ENCODE results near the gene PPP1R15B. TPM values are rescaled to one million over a fixed set of nuclear protein-coding genes. Genes with fewer than 3 reads are reported as not detected.

The PPP1R15B gene
- polyA plus RNA-seq, 2 of the 4 experiments (the other 2 are of a cell fraction) = 26.9 to 51.9 TPM

DNA sequence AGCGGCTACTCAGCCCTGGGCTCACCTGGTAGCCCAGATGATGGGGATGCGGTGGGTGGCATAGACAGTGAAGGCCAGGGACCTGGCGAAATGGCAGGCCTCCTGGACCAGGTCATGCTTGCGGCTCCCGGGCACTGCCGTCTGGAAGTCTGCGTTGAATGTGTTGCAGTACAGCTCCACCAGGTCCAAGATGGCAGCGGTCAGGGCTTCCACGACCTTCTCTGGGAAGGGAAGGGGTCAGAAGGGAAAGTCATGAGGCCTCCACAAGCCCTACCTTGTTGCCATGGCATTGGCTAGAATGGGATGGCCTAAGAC, 44.2 kb upstream of the PPP1R15B start:
- no peak for TF ChIP-seq POLR2AphosphoS2 (conservative IDR thresholded peaks at IDR 0.05; ENCODE audit: low read length)
- no peak for TF ChIP-seq HDAC2 (IDR thresholded peaks at IDR 0.05)
- no peak for TF ChIP-seq KDM1A (IDR thresholded peaks at IDR 0.05; ENCODE audit: low read depth)
- TF ChIP-seq ZFP36 (IDR thresholded peaks at IDR 0.05; ENCODE audit: borderline replicate concordance, partially characterized antibody) = no peak
- TF ChIP-seq BHLHE40 (IDR thresholded peaks at IDR 0.05; ENCODE audit: low read depth, low read length) = no peak
- TF ChIP-seq FOSL2 (IDR thresholded peaks at IDR 0.05) = no peak
- no peak for TF ChIP-seq FOSL2 (CRISPR knock-in tag; IDR thresholded peaks at IDR 0.05)
- TF ChIP-seq CBX2 (IDR thresholded peaks at IDR 0.05; ENCODE audit: borderline replicate concordance, low read depth) = no peak
- no peak for TF ChIP-seq TP53 (CRISPR knock-in tag; IDR thresholded peaks at IDR 0.05)
- TF ChIP-seq ESRRA (IDR thresholded peaks at IDR 0.05; ENCODE audit: borderline replicate concordance, low read length) = no peak
- TF ChIP-seq, protein P1, sequence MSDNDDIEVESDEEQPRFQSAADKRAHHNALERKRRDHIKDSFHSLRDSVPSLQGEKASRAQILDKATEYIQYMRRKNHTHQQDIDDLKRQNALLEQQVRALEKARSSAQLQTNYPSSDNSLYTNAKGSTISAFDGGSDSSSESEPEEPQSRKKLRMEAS (IDR thresholded peaks at IDR 0.05) = no peak
- TF ChIP-seq CBX8 (IDR thresholded peaks at IDR 0.05) = no peak
- Histone ChIP-seq H3K4me2 (no peak overlapping the region), H3K27ac (no peak overlapping the region), H3K4me1 (peaks cover 10% of the 10 kb centered on the region), H3K9me3 (no peaks in the 10 kb centered on the region), H3K4me3 (no peak overlapping the region)
- no peak for FAIRE-seq
- ChIA-PET POLR2A (no interaction called here), CTCF (interaction anchor here (1.2 to 18.2 kb wide), 5 partner anchors 9 to 44 kb away, joined by 4 to 530 read pairs (median 20); partner anchors contain the start of gene PIK3C2B)
- WGBS (ENCODE audit: missing lambda C conversion rate) = 95% methylated on average over 8 of the region's 9 CpGs
- no peak for ATAC-seq
- no peak for DNase-seq (ENCODE audit: low read depth in 1 of 2, low spot score in 1 of 2)

- DNase-seq (ENCODE audit: low read depth in 1 of 2, low spot score in 1 of 2) (no peak), ATAC-seq (no peak), FAIRE-seq (no peak)
- ChIA-PET POLR2A (no interaction called here), CTCF (interaction anchor here (1.2 to 18.2 kb wide), 6 partner anchors 9 to 45 kb away, joined by 4 to 530 read pairs (median 14); partner anchors contain the start of gene PIK3C2B)
- TF ChIP-seq, protein P2, sequence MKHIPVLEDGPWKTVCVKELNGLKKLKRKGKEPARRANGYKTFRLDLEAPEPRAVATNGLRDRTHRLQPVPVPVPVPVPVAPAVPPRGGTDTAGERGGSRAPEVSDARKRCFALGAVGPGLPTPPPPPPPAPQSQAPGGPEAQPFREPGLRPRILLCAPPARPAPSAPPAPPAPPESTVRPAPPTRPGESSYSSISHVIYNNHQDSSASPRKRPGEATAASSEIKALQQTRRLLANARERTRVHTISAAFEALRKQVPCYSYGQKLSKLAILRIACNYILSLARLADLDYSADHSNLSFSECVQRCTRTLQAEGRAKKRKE (CRISPR knock-in tag; IDR thresholded peaks at IDR 0.05; ENCODE audit: low read depth) = no peak
- TF ChIP-seq, protein P3, sequence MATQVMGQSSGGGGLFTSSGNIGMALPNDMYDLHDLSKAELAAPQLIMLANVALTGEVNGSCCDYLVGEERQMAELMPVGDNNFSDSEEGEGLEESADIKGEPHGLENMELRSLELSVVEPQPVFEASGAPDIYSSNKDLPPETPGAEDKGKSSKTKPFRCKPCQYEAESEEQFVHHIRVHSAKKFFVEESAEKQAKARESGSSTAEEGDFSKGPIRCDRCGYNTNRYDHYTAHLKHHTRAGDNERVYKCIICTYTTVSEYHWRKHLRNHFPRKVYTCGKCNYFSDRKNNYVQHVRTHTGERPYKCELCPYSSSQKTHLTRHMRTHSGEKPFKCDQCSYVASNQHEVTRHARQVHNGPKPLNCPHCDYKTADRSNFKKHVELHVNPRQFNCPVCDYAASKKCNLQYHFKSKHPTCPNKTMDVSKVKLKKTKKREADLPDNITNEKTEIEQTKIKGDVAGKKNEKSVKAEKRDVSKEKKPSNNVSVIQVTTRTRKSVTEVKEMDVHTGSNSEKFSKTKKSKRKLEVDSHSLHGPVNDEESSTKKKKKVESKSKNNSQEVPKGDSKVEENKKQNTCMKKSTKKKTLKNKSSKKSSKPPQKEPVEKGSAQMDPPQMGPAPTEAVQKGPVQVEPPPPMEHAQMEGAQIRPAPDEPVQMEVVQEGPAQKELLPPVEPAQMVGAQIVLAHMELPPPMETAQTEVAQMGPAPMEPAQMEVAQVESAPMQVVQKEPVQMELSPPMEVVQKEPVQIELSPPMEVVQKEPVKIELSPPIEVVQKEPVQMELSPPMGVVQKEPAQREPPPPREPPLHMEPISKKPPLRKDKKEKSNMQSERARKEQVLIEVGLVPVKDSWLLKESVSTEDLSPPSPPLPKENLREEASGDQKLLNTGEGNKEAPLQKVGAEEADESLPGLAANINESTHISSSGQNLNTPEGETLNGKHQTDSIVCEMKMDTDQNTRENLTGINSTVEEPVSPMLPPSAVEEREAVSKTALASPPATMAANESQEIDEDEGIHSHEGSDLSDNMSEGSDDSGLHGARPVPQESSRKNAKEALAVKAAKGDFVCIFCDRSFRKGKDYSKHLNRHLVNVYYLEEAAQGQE (IDR thresholded peaks at IDR 0.05) = no peak
- no peak for TF ChIP-seq ZFP36 (IDR thresholded peaks at IDR 0.05; ENCODE audit: borderline replicate concordance, partially characterized antibody)
- TF ChIP-seq RCOR1 (IDR thresholded peaks at IDR 0.05; ENCODE audit: low read depth, low read length) = no peak
- TF ChIP-seq PHF8 (IDR thresholded peaks at IDR 0.05; ENCODE audit: borderline replicate concordance, low read depth) = no peak
- TF ChIP-seq ZC3H11A (IDR thresholded peaks at IDR 0.05) = no peak
- TF ChIP-seq ESRRA (IDR thresholded peaks at IDR 0.05; ENCODE audit: borderline replicate concordance, low read length) = no peak
- no peak for TF ChIP-seq RNF2 (IDR thresholded peaks at IDR 0.05; ENCODE audit: borderline replicate concordance, low read depth)
- no peak for TF ChIP-seq SMC3 (IDR thresholded peaks at IDR 0.05)
- TF ChIP-seq MYC (IDR thresholded peaks at IDR 0.05; ENCODE audit: borderline replicate concordance, low read length) = no peak
- H3K27ac ChIP-seq = no peak overlapping the region
- 87% methylated on average over 18 of the region's 18 CpGs for WGBS (ENCODE audit: missing lambda C conversion rate)
- no peak overlapping the region for H3K4me2 ChIP-seq
- no peak overlapping the region for H3K4me3 ChIP-seq
- no peaks in the 10 kb centered on the region for H3K9me3 ChIP-seq
- peaks cover 16% of the 10 kb centered on the region for H3K4me1 ChIP-seq
These were observed 43.6 kb upstream of the PPP1R15B start for GRCh38 chr1:204455063-204455830.

Measured in A549 (cell line).